Measurements from ENCODE around the gene KLHL41. TPM values are rescaled to one million over a fixed set of nuclear protein-coding genes. Genes with fewer than 3 reads are reported as not detected.
"Not testable (repeated sequence)": the region's sequence is repeated elsewhere in the genome, so short reads cannot be mapped to it uniquely, and the experiment has no call there.

Gene KLHL41
- total and polyA plus RNA-seq, 7 donors: 0.17 to 3.2 (median 1.6) TPM; not detected in 1

GRCh38 chr2:169572189-169572588 lies 62.7 kb downstream of the KLHL41 start:
- 38 to 75% methylated on average over 1 of the region's 1 CpG for WGBS, 2 donors

GRCh38 chr2:169572821-169573159 lies 63.3 kb downstream of the KLHL41 start:
- peak overlapping the region in 3 of 4 donors; percentile 66 to 79 (median 74) for H3K27ac ChIP-seq
- peaks cover 0 to 19% (median 10%) of the 10 kb centered on the region in 4 donors for H3K4me1 ChIP-seq
- TF ChIP-seq CTCF (IDR thresholded peaks at IDR 0.05) (no peak), POLR2AphosphoS5 (IDR thresholded peaks at IDR 0.05) (no peak), EP300 (IDR thresholded peaks at IDR 0.05) (no peak), POLR2A (IDR thresholded peaks at IDR 0.05) (no peak)
- H3K4me3 ChIP-seq: peak overlapping the region; percentile 55 to 79 (median 70)
- no peak for DNase-seq
- H3K36me3 ChIP-seq: peaks cover 0 to 3% (median 0%) of the 10 kb centered on the region in 4 donors
- H3K9me3 ChIP-seq: no peaks in the 10 kb centered on the region
- intact Hi-C loops (cut with DNase I): no loop called here
- 2 to 16% methylated on average over 2 of the region's 2 CpGs for WGBS, 2 donors
- no peaks in the 10 kb centered on the region for H3K27me3 ChIP-seq

More at GRCh38 chr2:169572189-169572588, 62.7 kb downstream of the KLHL41 start:
- peak overlapping the region in 1 of 4 donors; percentile 79 for H3K4me3 ChIP-seq
- no peak for TF ChIP-seq POLR2AphosphoS5 (IDR thresholded peaks at IDR 0.05)
- no peak for TF ChIP-seq EP300 (IDR thresholded peaks at IDR 0.05)
- no peaks in the 10 kb centered on the region for H3K27me3 ChIP-seq
- intact Hi-C loops (cut with DNase I): no loop called here
- DNase-seq: no peak
- peaks cover 0 to 19% (median 10%) of the 10 kb centered on the region in 4 donors for H3K4me1 ChIP-seq
- no peaks in the 10 kb centered on the region for H3K9me3 ChIP-seq
- peaks cover 0 to 3% (median 0%) of the 10 kb centered on the region in 4 donors for H3K36me3 ChIP-seq
- H3K27ac ChIP-seq: no peak overlapping the region

- H3K36me3 ChIP-seq: peaks cover 0 to 3% (median 0%) of the 10 kb centered on the region in 4 donors
- TF ChIP-seq POLR2AphosphoS5 (IDR thresholded peaks at IDR 0.05) (peak in 3 of 4 donors; percentile 53 to 81 (median 59)), POLR2A (IDR thresholded peaks at IDR 0.05) (no peak)
- peak; percentile 92 for DNase-seq
- no peaks in the 10 kb centered on the region for H3K9me3 ChIP-seq
- H3K4me3 ChIP-seq: peak within 1 kb of the TSS; percentile 55 to 79 (median 70)
- peak within 1 kb of the TSS; percentile 64 to 79 (median 70) for H3K27ac ChIP-seq
- no peaks in the 10 kb centered on the region for H3K27me3 ChIP-seq
- peaks cover 0 to 19% (median 10%) of the 10 kb centered on the region in 4 donors for H3K4me1 ChIP-seq
- intact Hi-C loops (cut with DNase I): no loop called here
- WGBS, 2 donors: 0% methylated on average over 33 of the region's 33 CpGs
Measured at GRCh38 chr2:169573160-169573973, 63.9 kb downstream of the KLHL41 start, which contains the start of gene FASTKD1. Gene FASTKD1, minus strand, starts transcription at chr2:169573865. Its CDS starts 1,836 bp downstream, at chr2:169572029.

GRCh38 chr2:169573974-169574299 lies 64.4 kb downstream of the KLHL41 start:
- Histone ChIP-seq H3K4me1 (peaks cover 0 to 19% (median 10%) of the 10 kb centered on the region in 4 donors), H3K36me3 (peaks cover 0 to 3% (median 0%) of the 10 kb centered on the region in 4 donors), H3K9me3 (no peaks in the 10 kb centered on the region), H3K4me3 (peak overlapping the region; percentile 55 to 79 (median 70)), H3K27me3 (no peaks in the 10 kb centered on the region), H3K27ac (peak overlapping the region; percentile 64 to 79 (median 70))
- DNase-seq: no peak
- 30 to 36% methylated on average over 6 of the region's 6 CpGs for WGBS, 2 donors
- TF ChIP-seq POLR2AphosphoS5 (IDR thresholded peaks at IDR 0.05): no peak
- TF ChIP-seq EP300 (IDR thresholded peaks at IDR 0.05): no peak
- TF ChIP-seq POLR2A (IDR thresholded peaks at IDR 0.05): no peak
- TF ChIP-seq CTCF (IDR thresholded peaks at IDR 0.05): no peak
- intact Hi-C loops (cut with DNase I): no loop called here

- DNase-seq; intact Hi-C loops (cut with DNase I); H3K27ac ChIP-seq; H3K9me3 ChIP-seq; H3K27me3 ChIP-seq; H3K4me3 ChIP-seq; H3K36me3 ChIP-seq: not testable (repeated sequence)
- WGBS, 2 donors: 68 to 76% methylated on average over 5 of the region's 5 CpGs
- H3K4me1 ChIP-seq: peaks cover 0 to 19% (median 10%) of the 10 kb centered on the region in 4 donors
Measured at GRCh38 chr2:169574539-169574938, 65.0 kb downstream of the KLHL41 start.

- H3K4me3 ChIP-seq; H3K27me3 ChIP-seq; H3K27ac ChIP-seq; H3K9me3 ChIP-seq; intact Hi-C loops (cut with DNase I); H3K36me3 ChIP-seq; DNase-seq: not testable (repeated sequence)
- H3K4me1 ChIP-seq: peaks cover 0 to 19% (median 10%) of the 10 kb centered on the region in 4 donors
- WGBS, 2 donors: 93 to 94% methylated on average over 29 to 36 of the region's 36 CpGs
Measured at GRCh38 chr2:169575264-169575663, 65.8 kb downstream of the KLHL41 start.

Other genes starting within 250 kb of the KLHL41 start
- 1 to 10 TPM in 1 of 4 donors, not detected in 3; 1.9 TPM for gene LRP2, start 147.2 kb upstream of the KLHL41 start, total RNA-seq
- not detected for gene LRP2, start 147.2 kb upstream of the KLHL41 start, polyA plus RNA-seq
- 1 to 10 TPM; 8.2 to 9.5 (median 9.2) TPM for gene BBS5, start 30.2 kb upstream of the KLHL41 start, total RNA-seq
- 1 to 10 TPM in 2 of 3 donors, under 1 TPM in 1; 0.92 to 2.3 (median 1.2) TPM for gene BBS5, start 30.2 kb upstream of the KLHL41 start, polyA plus RNA-seq
- 10 to 100 TPM; 15.1 to 24.4 (median 18.5) TPM for gene FASTKD1, start 64.2 kb downstream of the KLHL41 start, total RNA-seq
- gene FASTKD1, start 64.2 kb downstream of the KLHL41 start, polyA plus RNA-seq: 10 to 100 TPM; 16.2 to 40.8 (median 40.5) TPM
- 10 to 100 TPM; 41.3 to 54.0 (median 45.7) TPM for gene PPIG, start 74.6 kb downstream of the KLHL41 start, total RNA-seq
- 10 to 100 TPM; 25.7 to 36.2 (median 33.6) TPM for gene PPIG, start 74.6 kb downstream of the KLHL41 start, polyA plus RNA-seq
- not detected for gene CFAP210, start 184.7 kb downstream of the KLHL41 start, total RNA-seq
- gene CFAP210, start 184.7 kb downstream of the KLHL41 start, polyA plus RNA-seq: under 1 TPM in 1 of 3 donors, not detected in 2; 0.04 TPM
- gene PHOSPHO2, start 184.8 kb downstream of the KLHL41 start, total RNA-seq: 10 to 100 TPM in 2 of 4 donors, 1 to 10 TPM in 2; 5.8 to 19.9 (median 14.3) TPM
- gene PHOSPHO2, start 184.8 kb downstream of the KLHL41 start, polyA plus RNA-seq: 10 to 100 TPM in 1 of 3 donors, 1 to 10 TPM in 2; 3.8 to 15.3 (median 6.6) TPM
- gene KLHL23, start 224.1 kb downstream of the KLHL41 start, total RNA-seq: 10 to 100 TPM; 59.5 to 66.0 (median 64.4) TPM
- gene KLHL23, start 224.1 kb downstream of the KLHL41 start, polyA plus RNA-seq: 1 to 10 TPM; 4.1 to 4.8 (median 4.6) TPM

Data from sigmoid colon (tissue), 7 donors.